HCT116 (cell line): Measurements from ENCODE around the gene FLT4. TPM values are rescaled to one million over a fixed set of nuclear protein-coding genes. Genes with fewer than 3 reads are reported as not detected.

Experiments used
- ATAC-seq: fragments of 200-7000 bp; cut with Tn5 transposase; 2 replicates; pipeline ENCODE4 v1.9.1; 2020; ENCODE audit warnings: mild to moderate bottlenecking, moderate library complexity
- BruUV-seq: library from RNA; stranded (reverse); fragments of 400-500 nt; replicated peaks from 2 replicates; lab custom pipeline; 2021; lab: Mats Ljungman, UMichigan
- CTCF ChIA-PET: fragments of 300-600 bp; sonication (Branson Sonifier 250); formaldehyde crosslinking; loops from one replicate; lab custom pipeline; 2021; ENCODE audit warnings: antibody characterized with exemption; lab: Charles Lee
- POLR2A ChIA-PET: fragments of 300-600, 350-600 bp; sonication (Branson Sonifier 250); formaldehyde crosslinking; loops from one replicate; lab custom pipeline; 2021; ENCODE audit warnings: antibody characterized with exemption; lab: Charles Lee
- RAD21 ChIA-PET, 2 experiments: fragments of 300-600 bp; sonication (Branson Sonifier 250); formaldehyde crosslinking; loops; one replicate each; lab custom pipeline; 2023; ENCODE audit warnings: low total read pairs in 2 of 2; ENCODE audit not compliant: uncharacterized antibody in 2 of 2, unreplicated experiment in 2 of 2, low non-redundant PET in 1 of 2; lab: Charles Lee
- DNase-seq: peaks from one replicate; pipeline ENCODE4 v3.0.0-alpha.2; 2010; ENCODE audit warnings: low read depth, low spot score
- H2AFZ ChIP-seq: fragments of 200-600 bp; shearing (Covaris generic), sonication (generic); 2 replicates; pipeline ENCODE4 v1.6.1; 2017; ENCODE audit warnings: low read depth, mixed run types, mixed read lengths, antibody characterized with exemption, low read length; ENCODE audit not compliant: poor library complexity, severe bottlenecking
- H3K27ac ChIP-seq: 2 replicates; pipeline ENCODE4 v1.5.1; 2012; ENCODE audit warnings: low read depth, low read length
- H3K27me3 ChIP-seq: fragments of 200-600 bp; sonication (generic); 2 replicates; pipeline ENCODE4 v1.6.1; 2016; ENCODE audit warnings: mixed run types, low read length, mixed read lengths; ENCODE audit not compliant: insufficient read depth
- H3K36me3 ChIP-seq, 2 experiments: fragments of 200-500 bp in 1 of 2; fragments of 200-600 bp in 1 of 2; sonication (Bioruptor generic) in 1 of 2; sonication (generic) in 1 of 2; 2 replicates each; pipeline versions ENCODE4 v1.5.1 to v1.6.1; 2014 to 2016; ENCODE audit warnings: low read length in 2 of 2, inconsistent platforms in 1 of 2, mixed read lengths in 1 of 2, mixed run types in 1 of 2; ENCODE audit not compliant: insufficient read depth in 2 of 2, control insufficient read depth in 1 of 2
- H3K4me1 ChIP-seq, 2 experiments: fragments of 200-600 bp in 1 of 2; sonication (generic) in 1 of 2; 2 replicates each; pipeline versions ENCODE4 v1.5.1 to v1.6.1; 2012 to 2017; ENCODE audit warnings: low read length in 2 of 2, inconsistent platforms in 1 of 2, mild to moderate bottlenecking in 1 of 2, mixed read lengths in 1 of 2, mixed run types in 1 of 2, moderate library complexity in 1 of 2; ENCODE audit not compliant: insufficient read depth in 2 of 2, control insufficient read depth in 1 of 2
- H3K4me2 ChIP-seq: fragments of 200-600 bp; sonication (generic); 2 replicates; pipeline ENCODE4 v1.6.1; 2017; ENCODE audit warnings: mixed run types, low read length, mixed read lengths
- H3K4me3 ChIP-seq, 2 experiments: fragments of 200-600 bp in 1 of 2; sonication (generic) in 1 of 2; replicated peaks in 1 of 2; 2 replicates each; pipeline ENCODE4 v1.5.1; 2011 to 2016; ENCODE audit warnings: low read length in 2 of 2, control low read depth in 1 of 2, low read depth in 1 of 2, mild to moderate bottlenecking in 1 of 2, mixed read lengths in 1 of 2, mixed run types in 1 of 2
- H3K79me2 ChIP-seq: fragments of 200-600 bp; sonication (generic); 2 replicates; pipeline ENCODE4 v1.6.1; 2017; ENCODE audit warnings: mild to moderate bottlenecking, mixed run types, low read length, moderate library complexity, mixed read lengths; ENCODE audit not compliant: insufficient read depth
- H3K9ac ChIP-seq: fragments of 200-600 bp; sonication (generic); 2 replicates; pipeline ENCODE4 v1.6.1; 2016; ENCODE audit warnings: low read length, mixed read lengths
- H3K9me2 ChIP-seq: fragments of 200-600 bp; sonication (generic), shearing (Covaris generic); 2 replicates; pipeline ENCODE4 v1.6.1; 2017; ENCODE audit warnings: mixed run types, mild to moderate bottlenecking, moderate library complexity; ENCODE audit not compliant: insufficient read depth
- H3K9me3 ChIP-seq, 2 experiments: fragments of 200-500 bp in 1 of 2; fragments of 200-600 bp in 1 of 2; sonication (Bioruptor generic) in 1 of 2; sonication (generic) in 1 of 2; 2 replicates each; pipeline ENCODE4 v1.6.1; 2014 to 2017; ENCODE audit warnings: low read length in 2 of 2, mixed read lengths in 2 of 2, inconsistent platforms in 1 of 2, low read depth in 1 of 2, mild to moderate bottlenecking in 1 of 2, mixed run types in 1 of 2, moderate library complexity in 1 of 2; ENCODE audit not compliant: control insufficient read depth in 1 of 2, insufficient read depth in 1 of 2
- H4K20me1 ChIP-seq: fragments of 200-600 bp; sonication (generic), shearing (Covaris generic); 2 replicates; pipeline ENCODE4 v1.6.1; 2017; ENCODE audit warnings: mixed run types, mild to moderate bottlenecking, moderate library complexity; ENCODE audit not compliant: insufficient read depth
- CBX3 ChIP-seq: IDR thresholded peaks from 2 replicates; pipeline ENCODE4 v1.6.1; 2012; ENCODE audit warnings: low read depth
- CEBPB ChIP-seq: IDR thresholded peaks from 2 replicates; pipeline ENCODE4 v1.6.1; 2012; ENCODE audit warnings: low read depth
- EGR1 ChIP-seq: IDR thresholded peaks from 2 replicates; pipeline ENCODE4 v1.6.1; 2012; ENCODE audit warnings: low read depth
- ELF1 ChIP-seq: IDR thresholded peaks from 2 replicates; pipeline ENCODE4 v1.6.1; 2012; ENCODE audit warnings: low read depth, borderline replicate concordance
- EZH2 ChIP-seq: fragments of 200-600 bp; sonication (generic); IDR thresholded peaks from 2 replicates; pipeline ENCODE4 v1.6.1; 2017; ENCODE audit warnings: antibody characterized with exemption, mixed run types
- EZH2phosphoT487 ChIP-seq: fragments of 200-600 bp; IDR thresholded peaks from 2 replicates; pipeline ENCODE4 v1.6.1; 2018; ENCODE audit warnings: antibody characterized with exemption, borderline replicate concordance
- JUND ChIP-seq: IDR thresholded peaks from 2 replicates; pipeline ENCODE4 v1.6.1; 2012
- POLR2A ChIP-seq: IDR thresholded peaks from 2 replicates; pipeline ENCODE4 v1.7.0; 2011; ENCODE audit warnings: borderline replicate concordance; ENCODE audit not compliant: insufficient read depth, insufficient read length; ENCODE audit errors: extremely low read depth
- POLR2AphosphoS5 ChIP-seq: IDR thresholded peaks from 2 replicates; pipeline ENCODE4 v1.6.1; 2011; ENCODE audit warnings: mild to moderate bottlenecking, low read depth, low read length, moderate library complexity
- SIN3A ChIP-seq: IDR thresholded peaks from 2 replicates; pipeline ENCODE4 v1.6.1; 2012; ENCODE audit warnings: low read depth
- SP1 ChIP-seq: IDR thresholded peaks from 2 replicates; pipeline ENCODE4 v1.6.1; 2012; ENCODE audit warnings: low read depth
- SRF ChIP-seq: IDR thresholded peaks from 2 replicates; pipeline ENCODE4 v1.6.1; 2012; ENCODE audit warnings: low read depth
- TCF7L2 ChIP-seq: IDR thresholded peaks from 2 replicates; pipeline ENCODE4 v1.7.0; 2011; ENCODE audit warnings: borderline replicate concordance, inconsistent platforms; ENCODE audit not compliant: insufficient read depth, insufficient read length; ENCODE audit errors: extremely low read depth
- YY1 ChIP-seq: IDR thresholded peaks from 2 replicates; pipeline ENCODE4 v1.6.1; 2011; ENCODE audit warnings: low read length, low read depth, moderate library complexity, mild to moderate bottlenecking; ENCODE audit not compliant: insufficient replicate concordance; ENCODE audit errors: extremely low read depth
- ZFX ChIP-seq: fragments of 450-650 bp; IDR thresholded peaks from 2 replicates; pipeline ENCODE4 v1.6.1; 2017
- ZNF274 ChIP-seq: fragments of 200-500 bp; sonication (Bioruptor generic); IDR thresholded peaks from 2 replicates; pipeline ENCODE4 v1.6.1; 2014; ENCODE audit warnings: mild to moderate bottlenecking, low read depth, low read length, inconsistent platforms
- intact Hi-C: fragments of 100-400 bp; cut with micrococcal nuclease; formaldehyde crosslinking; loops from 2 replicates; pipeline ENCODE4 v1.10.0; 2022
- total RNA-seq: library from RNA; stranded (reverse); gene quantifications from one replicate; pipeline ENCODE4 v1.2.1, GENCODE V29; 2021; ENCODE audit not compliant: unreplicated experiment
- TF ChIP-seq, protein P1 (sequence below): IDR thresholded peaks from 2 replicates; pipeline ENCODE4 v1.6.1; 2012
- TF ChIP-seq, protein P2 (sequence below): IDR thresholded peaks from 2 replicates; pipeline ENCODE4 v1.6.1; 2011; ENCODE audit warnings: mild to moderate bottlenecking, low read length, moderate library complexity; ENCODE audit not compliant: insufficient replicate concordance; ENCODE audit errors: extremely low read depth
- TF ChIP-seq, protein P3 (sequence below): IDR thresholded peaks from 2 replicates; pipeline ENCODE4 v1.6.1; 2012

FLT4 gene
- total RNA-seq, 1 experiment from 2014 or later = 0.17 TPM

DNA sequence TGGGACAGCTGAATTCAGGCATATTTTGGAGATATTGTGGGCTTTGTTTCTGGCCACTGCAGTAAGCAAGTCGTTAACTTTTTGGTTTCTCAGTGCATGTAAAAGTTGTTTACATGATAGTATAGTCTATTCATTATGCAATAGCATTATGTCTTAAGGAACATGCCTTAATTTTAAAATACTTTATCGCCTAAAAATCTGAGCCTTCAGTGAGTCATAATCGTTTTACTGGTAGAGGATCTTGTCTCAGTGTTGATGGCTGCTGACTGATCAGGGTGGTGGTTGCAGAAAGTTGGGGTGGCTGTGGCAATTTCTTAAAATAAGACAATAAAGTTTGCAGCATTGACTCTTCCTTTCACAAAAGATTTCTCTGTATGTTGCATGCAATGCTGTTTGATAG lies 63.2 kb downstream of the FLT4 start (continued):
- TF ChIP-seq, protein P1, sequence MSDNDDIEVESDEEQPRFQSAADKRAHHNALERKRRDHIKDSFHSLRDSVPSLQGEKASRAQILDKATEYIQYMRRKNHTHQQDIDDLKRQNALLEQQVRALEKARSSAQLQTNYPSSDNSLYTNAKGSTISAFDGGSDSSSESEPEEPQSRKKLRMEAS = no peak
- TF ChIP-seq ELF1 (no peak), JUND (no peak), ZFX (no peak)

DNA sequence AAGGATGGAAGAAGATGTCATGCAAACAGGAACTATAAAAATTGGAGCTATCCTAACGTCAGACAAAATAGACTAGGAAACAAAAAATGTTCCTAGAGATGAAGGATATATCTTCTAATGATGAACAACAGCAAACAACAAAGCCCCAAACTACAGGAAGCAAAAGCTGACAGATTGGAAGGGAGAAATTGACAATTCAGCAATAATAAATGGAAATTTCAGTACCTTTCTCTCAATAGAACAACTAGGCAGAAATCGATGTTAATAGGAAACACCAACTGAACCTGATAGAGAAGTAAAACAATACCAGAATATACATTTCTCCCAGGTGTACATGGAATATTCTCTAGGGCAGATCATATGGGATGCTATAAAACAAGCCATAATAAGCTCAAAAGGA lies 65.7 kb downstream of the FLT4 start:
- no peak for TF ChIP-seq EZH2phosphoT487
- no peak for TF ChIP-seq SP1
- TF ChIP-seq, protein P2, sequence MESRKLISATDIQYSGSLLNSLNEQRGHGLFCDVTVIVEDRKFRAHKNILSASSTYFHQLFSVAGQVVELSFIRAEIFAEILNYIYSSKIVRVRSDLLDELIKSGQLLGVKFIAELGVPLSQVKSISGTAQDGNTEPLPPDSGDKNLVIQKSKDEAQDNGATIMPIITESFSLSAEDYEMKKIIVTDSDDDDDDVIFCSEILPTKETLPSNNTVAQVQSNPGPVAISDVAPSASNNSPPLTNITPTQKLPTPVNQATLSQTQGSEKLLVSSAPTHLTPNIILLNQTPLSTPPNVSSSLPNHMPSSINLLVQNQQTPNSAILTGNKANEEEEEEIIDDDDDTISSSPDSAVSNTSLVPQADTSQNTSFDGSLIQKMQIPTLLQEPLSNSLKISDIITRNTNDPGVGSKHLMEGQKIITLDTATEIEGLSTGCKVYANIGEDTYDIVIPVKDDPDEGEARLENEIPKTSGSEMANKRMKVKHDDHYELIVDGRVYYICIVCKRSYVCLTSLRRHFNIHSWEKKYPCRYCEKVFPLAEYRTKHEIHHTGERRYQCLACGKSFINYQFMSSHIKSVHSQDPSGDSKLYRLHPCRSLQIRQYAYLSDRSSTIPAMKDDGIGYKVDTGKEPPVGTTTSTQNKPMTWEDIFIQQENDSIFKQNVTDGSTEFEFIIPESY = no peak
- no peak for TF ChIP-seq ZNF274
- TF ChIP-seq, protein P3, sequence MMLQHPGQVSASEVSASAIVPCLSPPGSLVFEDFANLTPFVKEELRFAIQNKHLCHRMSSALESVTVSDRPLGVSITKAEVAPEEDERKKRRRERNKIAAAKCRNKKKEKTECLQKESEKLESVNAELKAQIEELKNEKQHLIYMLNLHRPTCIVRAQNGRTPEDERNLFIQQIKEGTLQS = no peak
- no peak for TF ChIP-seq CEBPB
- TF ChIP-seq ZFX = no peak
- TF ChIP-seq CBX3 = no peak
- no peak for TF ChIP-seq EGR1
- TF ChIP-seq POLR2A = no peak
- no peak for TF ChIP-seq TCF7L2
- no peak for TF ChIP-seq YY1
- TF ChIP-seq SIN3A = no peak
- no peak for TF ChIP-seq EZH2
- no peak for TF ChIP-seq POLR2AphosphoS5
- TF ChIP-seq SRF = no peak
- TF ChIP-seq JUND = no peak
- Histone ChIP-seq H4K20me1 (no peaks in the 10 kb centered on the region), H3K9me3 (no peaks in the 10 kb centered on the region), H3K79me2 (no peaks in the 10 kb centered on the region), H3K27ac (no peak overlapping the region), H2AFZ (no peak overlapping the region), H3K9ac (no peak overlapping the region), H3K27me3 (no peaks in the 10 kb centered on the region), H3K9me2 (no peaks in the 10 kb centered on the region), H3K4me1 (no peaks in the 10 kb centered on the region), H3K4me3 (no peak overlapping the region), H3K4me2 (no peak overlapping the region), H3K36me3 (no peaks in the 10 kb centered on the region)
- ChIA-PET POLR2A (no interaction called here), RAD21 (no interaction called here), CTCF (no interaction called here)
- BruUV-seq = no TSS peak
- ATAC-seq (no peak), DNase-seq (no peak)
- intact Hi-C loops = no loop called here
